Measurements from ENCODE around the gene CAPN12. TPM values are rescaled to one million over a fixed set of nuclear protein-coding genes. Genes with fewer than 3 reads are reported as not detected.

The CAPN12 gene
- total and polyA plus RNA-seq, 2 experiments from 2014 or later = 19.1 to 20.5 TPM

GRCh38 chr19:38731654-38732301 lies 12.5 kb downstream of the CAPN12 start (continued):
- TF ChIP-seq, protein P1, sequence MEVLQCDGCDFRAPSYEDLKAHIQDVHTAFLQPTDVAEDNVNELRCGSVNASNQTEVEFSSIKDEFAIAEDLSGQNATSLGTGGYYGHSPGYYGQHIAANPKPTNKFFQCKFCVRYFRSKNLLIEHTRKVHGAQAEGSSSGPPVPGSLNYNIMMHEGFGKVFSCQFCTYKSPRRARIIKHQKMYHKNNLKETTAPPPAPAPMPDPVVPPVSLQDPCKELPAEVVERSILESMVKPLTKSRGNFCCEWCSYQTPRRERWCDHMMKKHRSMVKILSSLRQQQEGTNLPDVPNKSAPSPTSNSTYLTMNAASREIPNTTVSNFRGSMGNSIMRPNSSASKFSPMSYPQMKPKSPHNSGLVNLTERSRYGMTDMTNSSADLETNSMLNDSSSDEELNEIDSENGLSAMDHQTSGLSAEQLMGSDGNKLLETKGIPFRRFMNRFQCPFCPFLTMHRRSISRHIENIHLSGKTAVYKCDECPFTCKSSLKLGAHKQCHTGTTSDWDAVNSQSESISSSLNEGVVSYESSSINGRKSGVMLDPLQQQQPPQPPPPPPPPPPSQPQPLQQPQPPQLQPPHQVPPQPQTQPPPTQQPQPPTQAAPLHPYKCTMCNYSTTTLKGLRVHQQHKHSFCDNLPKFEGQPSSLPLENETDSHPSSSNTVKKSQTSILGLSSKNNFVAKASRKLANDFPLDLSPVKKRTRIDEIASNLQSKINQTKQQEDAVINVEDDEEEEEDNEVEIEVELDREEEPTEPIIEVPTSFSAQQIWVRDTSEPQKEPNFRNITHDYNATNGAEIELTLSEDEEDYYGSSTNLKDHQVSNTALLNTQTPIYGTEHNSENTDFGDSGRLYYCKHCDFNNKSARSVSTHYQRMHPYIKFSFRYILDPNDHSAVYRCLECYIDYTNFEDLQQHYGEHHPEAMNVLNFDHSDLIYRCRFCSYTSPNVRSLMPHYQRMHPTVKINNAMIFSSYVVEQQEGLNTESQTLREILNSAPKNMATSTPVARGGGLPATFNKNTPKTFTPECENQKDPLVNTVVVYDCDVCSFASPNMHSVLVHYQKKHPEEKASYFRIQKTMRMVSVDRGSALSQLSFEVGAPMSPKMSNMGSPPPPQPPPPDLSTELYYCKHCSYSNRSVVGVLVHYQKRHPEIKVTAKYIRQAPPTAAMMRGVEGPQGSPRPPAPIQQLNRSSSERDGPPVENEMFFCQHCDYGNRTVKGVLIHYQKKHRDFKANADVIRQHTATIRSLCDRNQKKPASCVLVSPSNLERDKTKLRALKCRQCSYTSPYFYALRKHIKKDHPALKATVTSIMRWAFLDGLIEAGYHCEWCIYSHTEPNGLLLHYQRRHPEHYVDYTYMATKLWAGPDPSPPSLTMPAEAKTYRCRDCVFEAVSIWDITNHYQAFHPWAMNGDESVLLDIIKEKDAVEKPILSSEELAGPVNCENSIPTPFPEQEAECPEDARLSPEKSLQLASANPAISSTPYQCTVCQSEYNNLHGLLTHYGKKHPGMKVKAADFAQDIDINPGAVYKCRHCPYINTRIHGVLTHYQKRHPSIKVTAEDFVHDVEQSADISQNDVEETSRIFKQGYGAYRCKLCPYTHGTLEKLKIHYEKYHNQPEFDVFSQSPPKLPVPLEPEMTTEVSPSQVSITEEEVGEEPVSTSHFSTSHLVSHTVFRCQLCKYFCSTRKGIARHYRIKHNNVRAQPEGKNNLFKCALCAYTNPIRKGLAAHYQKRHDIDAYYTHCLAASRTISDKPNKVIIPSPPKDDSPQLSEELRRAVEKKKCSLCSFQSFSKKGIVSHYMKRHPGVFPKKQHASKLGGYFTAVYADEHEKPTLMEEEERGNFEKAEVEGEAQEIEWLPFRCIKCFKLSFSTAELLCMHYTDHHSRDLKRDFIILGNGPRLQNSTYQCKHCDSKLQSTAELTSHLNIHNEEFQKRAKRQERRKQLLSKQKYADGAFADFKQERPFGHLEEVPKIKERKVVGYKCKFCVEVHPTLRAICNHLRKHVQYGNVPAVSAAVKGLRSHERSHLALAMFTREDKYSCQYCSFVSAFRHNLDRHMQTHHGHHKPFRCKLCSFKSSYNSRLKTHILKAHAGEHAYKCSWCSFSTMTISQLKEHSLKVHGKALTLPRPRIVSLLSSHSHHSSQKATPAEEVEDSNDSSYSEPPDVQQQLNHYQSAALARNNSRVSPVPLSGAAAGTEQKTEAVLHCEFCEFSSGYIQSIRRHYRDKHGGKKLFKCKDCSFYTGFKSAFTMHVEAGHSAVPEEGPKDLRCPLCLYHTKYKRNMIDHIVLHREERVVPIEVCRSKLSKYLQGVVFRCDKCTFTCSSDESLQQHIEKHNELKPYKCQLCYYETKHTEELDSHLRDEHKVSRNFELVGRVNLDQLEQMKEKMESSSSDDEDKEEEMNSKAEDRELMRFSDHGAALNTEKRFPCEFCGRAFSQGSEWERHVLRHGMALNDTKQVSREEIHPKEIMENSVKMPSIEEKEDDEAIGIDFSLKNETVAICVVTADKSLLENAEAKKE (CRISPR knock-in tag; IDR thresholded peaks at IDR 0.05) = no peak

DNA sequence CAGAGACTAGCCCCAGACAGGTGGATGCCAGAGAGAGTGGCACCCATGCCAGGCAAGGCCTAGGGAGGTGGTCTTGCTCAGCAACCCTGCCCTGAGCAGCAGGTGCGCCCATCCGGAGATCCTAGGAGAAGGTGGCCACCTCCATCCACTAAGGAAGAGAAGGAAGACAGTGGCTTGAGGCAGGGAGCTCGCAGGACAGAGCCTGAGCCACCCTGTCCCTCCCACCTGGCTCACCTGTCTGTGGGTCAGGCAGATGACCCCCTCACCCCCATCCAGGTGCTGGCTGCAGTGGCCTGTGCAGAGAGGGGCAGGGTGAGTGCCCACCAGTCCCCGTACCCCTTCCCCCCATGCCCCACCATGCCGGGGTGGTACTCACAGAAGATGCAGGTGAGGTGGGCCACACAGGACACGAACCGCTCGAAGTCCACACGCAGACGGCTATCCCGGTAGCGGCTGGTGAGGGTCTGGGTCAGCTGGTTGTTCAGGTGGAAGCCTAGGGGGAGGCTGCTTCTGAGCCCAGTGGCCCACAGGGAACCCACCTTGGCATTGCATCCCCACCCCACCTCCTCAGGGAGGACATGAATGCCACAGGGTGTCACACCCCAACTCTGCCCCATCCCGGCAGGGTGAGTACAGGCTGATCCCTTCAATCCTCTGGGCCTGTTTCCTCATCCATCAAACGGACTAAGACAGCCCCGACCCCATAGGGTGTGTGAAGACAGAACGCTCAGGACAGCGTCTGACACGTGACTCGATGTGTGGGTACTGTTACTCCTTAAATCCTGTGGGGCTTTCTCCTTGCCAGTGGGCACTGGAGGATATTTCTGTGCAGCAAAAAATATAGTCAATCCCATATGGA lies 13.3 kb downstream of the CAPN12 start:
- Histone ChIP-seq H3K4me3 (no peak overlapping the region), H3K4me2 (no peak overlapping the region), H3K27ac (ENCODE audit: low read depth) (no peak overlapping the region), H3F3A (replicated peaks; ENCODE audit: low read depth) (peaks cover 15% of the 10 kb centered on the region; the same call in 1 of the 2 replicates), H3K79me2 (replicated peaks; ENCODE audit: insufficient read depth) (no peaks in the 10 kb centered on the region), H3K9me2 (ENCODE audit: insufficient read depth) (no peaks in the 10 kb centered on the region), H3K36me3 (ENCODE audit: insufficient read depth) (peaks cover 8% of the 10 kb centered on the region), H3K4me1 (ENCODE audit: insufficient read depth) (peaks cover 13% of the 10 kb centered on the region), H4K20me1 (replicated peaks; ENCODE audit: insufficient read depth) (peaks cover 6% of the 10 kb centered on the region), H2AFZ (no peak overlapping the region), H3K27me3 (ENCODE audit: insufficient read depth) (no peaks in the 10 kb centered on the region)
- Mint-ChIP-seq H3K4me3 (no peak overlapping the region), H3K9me3 (no peaks in the 10 kb centered on the region), H3K27ac (no peak overlapping the region), H3K36me3 (ENCODE audit: low read depth) (peaks cover 47% of the 10 kb centered on the region), H3K27me3 (ENCODE audit: insufficient read depth, low read depth, poor library complexity) (peaks cover 43% of the 10 kb centered on the region), H3K4me1 (peaks cover 20% of the 10 kb centered on the region)
- DNase-seq (ENCODE audit: low spot score) (no peak), ATAC-seq (no peak)
- TF ChIP-seq ZNF114 (CRISPR knock-in tag; IDR thresholded peaks at IDR 0.05) = no peak
